GM13977 (cell line): ENCODE results near the gene JMJD8.

Experiments
- DNase-seq: peaks from one replicate; pipeline ENCODE4 v3.0.0; 2012; ENCODE audit warnings: low spot score
- in situ Hi-C: fragments of 300-500 bp; cut with MboI; formaldehyde crosslinking; loops from one replicate; pipeline ENCODE4 v1.12.0; 2022; ENCODE audit warnings: low sequenced_read_pairs, low pct_unique_long_range_greater_than_20kb, mixed read lengths, inconsistent platforms; ENCODE audit not compliant: unreplicated experiment
- TF ChIP-seq, protein P1 (sequence below): IDR thresholded peaks from 2 replicates; pipeline ENCODE4 v1.5.1; 2012; ENCODE audit warnings: mild to moderate bottlenecking, control low read depth; ENCODE audit not compliant: insufficient read depth; ENCODE audit errors: extremely low read depth, missing control alignments

The JMJD8 gene

DNA sequence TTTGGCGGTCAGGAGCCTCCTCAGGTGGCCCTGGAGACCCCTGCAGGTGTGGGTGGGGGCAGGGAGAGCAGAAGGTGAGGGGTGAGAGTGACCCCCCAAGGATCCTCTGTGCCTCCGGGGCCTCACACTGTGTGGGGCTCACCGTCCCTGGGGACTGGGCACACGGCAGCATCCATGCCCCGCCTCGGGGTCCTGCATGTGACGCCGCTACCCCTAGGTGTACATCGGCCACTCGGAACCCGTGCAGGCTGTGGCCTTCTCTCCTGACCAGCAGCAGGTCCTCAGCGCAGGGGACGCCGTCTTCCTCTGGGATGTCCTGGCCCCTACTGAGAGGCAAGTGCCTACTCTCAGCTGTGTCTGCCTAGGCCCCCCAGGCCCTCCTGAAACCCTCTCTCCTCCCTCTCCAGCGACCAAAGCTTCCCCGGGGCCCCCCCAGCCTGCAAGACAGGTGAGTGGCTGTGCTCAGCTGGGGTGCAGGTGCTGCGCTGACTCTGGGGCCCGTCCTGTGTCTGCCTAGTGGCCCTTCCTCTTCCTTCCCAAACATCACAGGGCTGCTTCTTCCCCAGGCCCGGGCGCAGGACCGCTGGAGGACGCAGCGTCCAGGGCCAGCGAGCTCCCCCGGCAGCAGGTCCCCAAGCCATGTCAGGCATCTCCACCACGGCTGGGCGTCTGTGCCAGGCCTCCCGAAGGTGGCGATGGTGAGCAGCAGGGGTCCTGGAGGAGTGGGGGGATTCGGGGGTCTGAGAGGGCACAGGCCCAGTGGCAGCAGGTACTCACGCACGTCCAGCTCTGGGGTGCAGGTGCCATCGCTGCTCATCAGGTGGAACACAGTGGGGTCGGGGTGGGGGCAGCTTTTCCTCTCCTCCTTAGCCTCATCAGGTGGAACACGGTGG lies 25.2 kb downstream of the JMJD8 start:
- TF ChIP-seq, protein P1, sequence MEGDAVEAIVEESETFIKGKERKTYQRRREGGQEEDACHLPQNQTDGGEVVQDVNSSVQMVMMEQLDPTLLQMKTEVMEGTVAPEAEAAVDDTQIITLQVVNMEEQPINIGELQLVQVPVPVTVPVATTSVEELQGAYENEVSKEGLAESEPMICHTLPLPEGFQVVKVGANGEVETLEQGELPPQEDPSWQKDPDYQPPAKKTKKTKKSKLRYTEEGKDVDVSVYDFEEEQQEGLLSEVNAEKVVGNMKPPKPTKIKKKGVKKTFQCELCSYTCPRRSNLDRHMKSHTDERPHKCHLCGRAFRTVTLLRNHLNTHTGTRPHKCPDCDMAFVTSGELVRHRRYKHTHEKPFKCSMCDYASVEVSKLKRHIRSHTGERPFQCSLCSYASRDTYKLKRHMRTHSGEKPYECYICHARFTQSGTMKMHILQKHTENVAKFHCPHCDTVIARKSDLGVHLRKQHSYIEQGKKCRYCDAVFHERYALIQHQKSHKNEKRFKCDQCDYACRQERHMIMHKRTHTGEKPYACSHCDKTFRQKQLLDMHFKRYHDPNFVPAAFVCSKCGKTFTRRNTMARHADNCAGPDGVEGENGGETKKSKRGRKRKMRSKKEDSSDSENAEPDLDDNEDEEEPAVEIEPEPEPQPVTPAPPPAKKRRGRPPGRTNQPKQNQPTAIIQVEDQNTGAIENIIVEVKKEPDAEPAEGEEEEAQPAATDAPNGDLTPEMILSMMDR: peak; percentile 7
- in situ Hi-C loops: no loop called here
- DNase-seq: no peak

- TF ChIP-seq, protein P1: no peak
- no peak for DNase-seq
- in situ Hi-C loops: no loop called here
These were observed 26.6 kb downstream of the JMJD8 start for GRCh38 chr16:657487-657886.

DNA sequence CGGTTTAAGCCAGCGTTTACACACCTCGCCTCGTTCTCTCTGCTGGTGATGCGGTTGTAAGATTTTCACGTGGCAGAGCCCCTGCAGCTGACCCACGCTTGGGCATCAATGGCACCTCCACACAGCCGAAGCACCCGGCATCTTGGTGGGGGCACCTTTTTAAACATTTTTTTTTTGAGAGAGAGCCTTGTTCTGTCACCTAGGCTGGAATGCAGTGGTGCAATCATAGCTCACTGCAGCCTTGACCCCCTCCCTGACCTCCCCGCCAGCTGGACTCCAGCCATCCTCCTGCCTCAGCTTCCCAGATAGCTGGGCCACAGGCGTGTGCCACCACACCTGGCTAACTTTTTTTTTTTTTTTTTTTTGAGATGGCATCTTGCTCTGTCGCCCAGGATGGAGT lies 30.1 kb downstream of the JMJD8 start:
- DNase-seq: no peak
- TF ChIP-seq, protein P1: no peak
- in situ Hi-C loops: no loop called here

GRCh38 chr16:652454-653305 lies 31.5 kb downstream of the JMJD8 start:
- in situ Hi-C loops: no loop called here
- DNase-seq: no peak
- TF ChIP-seq, protein P1: no peak

- TF ChIP-seq, protein P1: no peak
- no peak for DNase-seq
- in situ Hi-C loops: no loop called here
These were observed 32.3 kb downstream of the JMJD8 start for GRCh38 chr16:651844-652243.

- in situ Hi-C loops: no loop called here
- no peak for DNase-seq
- TF ChIP-seq, protein P1: no peak
These were observed 34.5 kb downstream of the JMJD8 start for GRCh38 chr16:649631-650030.
